ENCODE data around the gene MT2A. TPM values are rescaled to one million over a fixed set of nuclear protein-coding genes. Genes with fewer than 3 reads are reported as not detected.

The MT2A gene
- total RNA-seq: 4.4 to 5.7 TPM (median 5.3 TPM) in 3 replicates

GRCh38 chr16:56608043-56608875 lies at the start of gene MT2A:
Gene MT2A (plus strand): TSS chr16:56608584. CDS start chr16:56608656, 72 bp downstream.
- Mint-ChIP-seq H3K27ac (peak within 1 kb of the TSS; percentile 45), H3K4me1 (peaks cover 42% of the 10 kb centered on the region), H3K4me3 (peak within 1 kb of the TSS; percentile 71), H3K36me3 (no peaks in the 10 kb centered on the region), H3K9me3 (no peaks in the 10 kb centered on the region), H3K27me3 (ENCODE audit: low read depth) (peaks cover 21% of the 10 kb centered on the region)
- no peak for TF ChIP-seq CTCF (IDR thresholded peaks at IDR 0.05; ENCODE audit: unreplicated experiment)
- peak; percentile 68 to 79 for DNase-seq (ENCODE audit: low spot score in 2 of 2, unreplicated experiment in 2 of 2)

GRCh38 chr16:56559109-56559508 lies 49.3 kb upstream of the MT2A start:
- no peak for TF ChIP-seq CTCF (IDR thresholded peaks at IDR 0.05; ENCODE audit: unreplicated experiment)
- H3K27me3 Mint-ChIP-seq (ENCODE audit: low read depth): peaks cover 67% of the 10 kb centered on the region
- no peak for DNase-seq (ENCODE audit: low spot score in 2 of 2, unreplicated experiment in 2 of 2)
- no peak overlapping the region for H3K4me3 Mint-ChIP-seq
- H3K4me1 Mint-ChIP-seq: no peaks in the 10 kb centered on the region
- no peak overlapping the region for H3K27ac Mint-ChIP-seq
- H3K36me3 Mint-ChIP-seq: no peaks in the 10 kb centered on the region
- H3K9me3 Mint-ChIP-seq: no peaks in the 10 kb centered on the region

- TF ChIP-seq CTCF (IDR thresholded peaks at IDR 0.05; ENCODE audit: unreplicated experiment): no peak
- no peaks in the 10 kb centered on the region for H3K4me1 Mint-ChIP-seq
- H3K27me3 Mint-ChIP-seq (ENCODE audit: low read depth): peaks cover 68% of the 10 kb centered on the region
- no peaks in the 10 kb centered on the region for H3K36me3 Mint-ChIP-seq
- H3K27ac Mint-ChIP-seq: no peak overlapping the region
- no peaks in the 10 kb centered on the region for H3K9me3 Mint-ChIP-seq
- no peak for DNase-seq (ENCODE audit: low spot score in 2 of 2, unreplicated experiment in 2 of 2)
- no peak overlapping the region for H3K4me3 Mint-ChIP-seq
Observed at GRCh38 chr16:56560447-56560846, 47.9 kb upstream of the MT2A start.

GRCh38 chr16:56561126-56561525 lies 47.3 kb upstream of the MT2A start:
- H3K27me3 Mint-ChIP-seq (ENCODE audit: low read depth): peaks cover 68% of the 10 kb centered on the region
- no peak for TF ChIP-seq CTCF (IDR thresholded peaks at IDR 0.05; ENCODE audit: unreplicated experiment)

GRCh38 chr16:56564793-56565477 lies 43.4 kb upstream of the MT2A start, which contains the start of gene MT4:
Gene MT4 (plus strand): TSS chr16:56565073. CDS start chr16:56565129, 56 bp downstream.
- no peak for DNase-seq (ENCODE audit: low spot score in 2 of 2, unreplicated experiment in 2 of 2)
- Mint-ChIP-seq H3K4me1 (no peaks in the 10 kb centered on the region), H3K4me3 (no peak within 1 kb of the TSS), H3K9me3 (no peaks in the 10 kb centered on the region), H3K27ac (no peak within 1 kb of the TSS), H3K36me3 (no peaks in the 10 kb centered on the region), H3K27me3 (ENCODE audit: low read depth) (peaks cover 56% of the 10 kb centered on the region)
- no peak for TF ChIP-seq CTCF (IDR thresholded peaks at IDR 0.05; ENCODE audit: unreplicated experiment)

More at GRCh38 chr16:56561126-56561525, 47.3 kb upstream of the MT2A start:
- no peak for DNase-seq (ENCODE audit: low spot score in 2 of 2, unreplicated experiment in 2 of 2)
- no peaks in the 10 kb centered on the region for H3K9me3 Mint-ChIP-seq
- no peaks in the 10 kb centered on the region for H3K36me3 Mint-ChIP-seq
- no peak overlapping the region for H3K4me3 Mint-ChIP-seq
- H3K27ac Mint-ChIP-seq: no peak overlapping the region
- H3K4me1 Mint-ChIP-seq: no peaks in the 10 kb centered on the region

Measured in mesothelial cell of epicardium (in vitro differentiated cells).